OCI-LY7 (cell line): Measurements from ENCODE around the gene GAS2L2. TPM values are rescaled to one million over a fixed set of nuclear protein-coding genes. Genes with fewer than 3 reads are reported as not detected.

Experiments used
- BruUV-seq: library from RNA; stranded (reverse); fragments of 400-500 nt; replicated peaks from 2 replicates; lab custom pipeline; 2021; lab: Mats Ljungman, UMichigan
- CTCF ChIA-PET: fragments of 300-600 bp; sonication (Branson Sonifier 250); formaldehyde crosslinking; loops from one replicate; lab custom pipeline; 2022; ENCODE audit warnings: antibody characterized with exemption; ENCODE audit not compliant: unreplicated experiment; lab: Charles Lee
- POLR2A ChIA-PET: fragments of 300-600 bp; sonication (Branson Sonifier 250); formaldehyde crosslinking; loops from one replicate; lab custom pipeline; 2022; ENCODE audit warnings: antibody characterized with exemption; lab: Charles Lee
- DNase-seq: peaks from one replicate; pipeline ENCODE4 v3.0.0-alpha.2; 2015; ENCODE audit warnings: low spot score
- H2AFZ ChIP-seq: fragments of 200-600 bp; sonication (generic), shearing (Covaris generic); 2 replicates; pipeline ENCODE4 v1.6.1; 2014; ENCODE audit warnings: mild to moderate bottlenecking, antibody characterized with exemption, low read length, moderate library complexity
- H3K27ac ChIP-seq: fragments of 200-600 bp; sonication (generic); 2 replicates; pipeline ENCODE4 v1.5.1; 2014; ENCODE audit warnings: mixed run types, low read depth, mild to moderate bottlenecking, moderate library complexity, low read length, inconsistent platforms; ENCODE audit not compliant: poor library complexity, severe bottlenecking
- H3K36me3 ChIP-seq: fragments of 200-600 bp; sonication (generic); 2 replicates; pipeline ENCODE4 v1.6.1; 2014; ENCODE audit warnings: mild to moderate bottlenecking, antibody characterized with exemption, low read length, moderate library complexity, mixed read lengths; ENCODE audit not compliant: insufficient read depth
- H3K4me1 ChIP-seq: fragments of 200-600 bp; sonication (generic); 2 replicates; pipeline ENCODE4 v1.5.1; 2014; ENCODE audit warnings: mild to moderate bottlenecking, low read length; ENCODE audit not compliant: insufficient read depth, poor library complexity, severe bottlenecking
- H3K4me2 ChIP-seq: fragments of 200-600 bp; sonication (generic); 2 replicates; pipeline ENCODE4 v1.6.1; 2014; ENCODE audit warnings: mild to moderate bottlenecking, low read length
- H3K4me3 ChIP-seq: fragments of 200-600 bp; sonication (generic); 2 replicates; pipeline ENCODE4 v1.5.1; 2014; ENCODE audit warnings: mild to moderate bottlenecking, low read depth, low read length; ENCODE audit not compliant: poor library complexity, severe bottlenecking
- H3K79me2 ChIP-seq: fragments of 200-600 bp; sonication (generic); 2 replicates; pipeline ENCODE4 v1.6.1; 2016; ENCODE audit warnings: low read depth, mild to moderate bottlenecking, low read length, moderate library complexity, mixed read lengths; ENCODE audit not compliant: insufficient read depth
- H3K9me2 ChIP-seq: fragments of 200-600 bp; sonication (generic); 2 replicates; pipeline ENCODE4 v1.6.1; 2016; ENCODE audit warnings: mild to moderate bottlenecking, low read length, mixed read lengths; ENCODE audit not compliant: insufficient read depth
- H3K9me3 ChIP-seq: fragments of 200-600 bp; sonication (generic); 2 replicates; pipeline ENCODE4 v1.6.1; 2014; ENCODE audit warnings: mild to moderate bottlenecking, mixed run types, low read length, mixed read lengths
- H4K20me1 ChIP-seq: fragments of 200-600 bp; sonication (generic); 2 replicates; pipeline ENCODE4 v1.6.1; 2014; ENCODE audit warnings: mild to moderate bottlenecking, antibody characterized with exemption, low read length, moderate library complexity, mixed read lengths; ENCODE audit not compliant: insufficient read depth
- EZH2phosphoT487 ChIP-seq: fragments of 200-600 bp; sonication (generic); IDR thresholded peaks from 2 replicates; pipeline ENCODE4 v1.6.1; 2018; ENCODE audit warnings: low read depth, borderline replicate concordance, mild to moderate bottlenecking, mixed run types, antibody characterized with exemption, low read length, moderate library complexity, mixed read lengths
- intact Hi-C: fragments of 100-400 bp; cut with micrococcal nuclease; formaldehyde crosslinking; loops from one replicate; pipeline ENCODE4 v1.10.0; 2022; ENCODE audit not compliant: unreplicated experiment
- total RNA-seq, 2 experiments: library from RNA; depleted of rRNA in 1 of 2; stranded (reverse); fragments of >200 nt in 1 of 2; shearing (Covaris generic) in 1 of 2; gene quantifications; 2 replicates each; pipeline ENCODE4 v1.2.3, GENCODE V29; 2014 to 2022
- TF ChIP-seq, protein P1 (sequence below): fragments of 200-600 bp; sonication (generic); conservative IDR thresholded peaks from 2 replicates; pipeline ENCODE4 v1.5.1; 2014; ENCODE audit warnings: mild to moderate bottlenecking, antibody characterized with exemption, low read length, moderate library complexity, mixed read lengths

GAS2L2 gene
- total RNA-seq, 2 experiments from 2014 or later: 0.21 TPM; not detected in 1

DNA sequence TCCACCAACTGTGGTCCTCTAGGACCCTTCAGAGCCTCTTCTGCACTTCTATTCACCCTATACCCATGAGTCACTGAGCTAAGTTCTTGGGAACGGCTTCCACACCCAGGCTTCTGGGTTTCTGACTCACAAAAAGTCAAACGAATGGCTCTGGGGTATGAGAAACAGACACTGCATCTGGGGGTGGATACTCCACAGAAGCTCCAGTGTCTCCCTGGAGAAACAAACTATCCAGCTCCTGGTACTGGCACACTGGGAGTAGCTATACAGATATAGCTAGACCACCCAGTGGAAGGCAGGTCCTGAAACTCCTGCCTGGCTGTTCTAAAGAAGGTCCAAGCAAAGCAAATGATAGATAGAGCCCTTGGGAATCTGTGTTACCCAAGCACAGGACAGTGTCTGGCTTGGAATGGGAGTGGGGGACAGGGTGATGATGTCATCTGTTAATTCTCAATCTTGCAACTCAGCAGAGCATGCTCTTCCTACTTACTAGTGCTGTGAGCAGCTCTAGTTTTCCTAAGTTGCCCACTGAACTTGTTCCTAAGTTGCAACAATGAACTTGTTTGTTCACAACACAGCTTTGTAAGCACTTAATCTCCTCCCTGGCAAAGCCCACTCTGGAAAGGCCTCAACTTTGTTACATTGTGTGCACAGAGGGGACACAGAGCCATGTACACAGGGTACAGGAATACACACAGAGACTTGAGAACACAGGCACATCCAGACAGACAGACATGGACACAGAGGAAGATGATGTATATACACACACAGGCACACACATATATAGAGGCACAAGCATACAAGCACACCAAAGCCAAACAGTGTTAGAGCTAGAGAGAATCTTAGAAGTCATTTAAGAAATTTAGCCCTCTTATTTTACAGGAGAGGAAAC is 35.7 kb upstream of the GAS2L2 start:
- H3K79me2 ChIP-seq: no peaks in the 10 kb centered on the region
- no peak overlapping the region for H3K4me2 ChIP-seq
- BruUV-seq: no TSS peak
- H3K9me3 ChIP-seq: no peaks in the 10 kb centered on the region
- no peaks in the 10 kb centered on the region for H4K20me1 ChIP-seq
- DNase-seq: no peak
- TF ChIP-seq, protein P1, sequence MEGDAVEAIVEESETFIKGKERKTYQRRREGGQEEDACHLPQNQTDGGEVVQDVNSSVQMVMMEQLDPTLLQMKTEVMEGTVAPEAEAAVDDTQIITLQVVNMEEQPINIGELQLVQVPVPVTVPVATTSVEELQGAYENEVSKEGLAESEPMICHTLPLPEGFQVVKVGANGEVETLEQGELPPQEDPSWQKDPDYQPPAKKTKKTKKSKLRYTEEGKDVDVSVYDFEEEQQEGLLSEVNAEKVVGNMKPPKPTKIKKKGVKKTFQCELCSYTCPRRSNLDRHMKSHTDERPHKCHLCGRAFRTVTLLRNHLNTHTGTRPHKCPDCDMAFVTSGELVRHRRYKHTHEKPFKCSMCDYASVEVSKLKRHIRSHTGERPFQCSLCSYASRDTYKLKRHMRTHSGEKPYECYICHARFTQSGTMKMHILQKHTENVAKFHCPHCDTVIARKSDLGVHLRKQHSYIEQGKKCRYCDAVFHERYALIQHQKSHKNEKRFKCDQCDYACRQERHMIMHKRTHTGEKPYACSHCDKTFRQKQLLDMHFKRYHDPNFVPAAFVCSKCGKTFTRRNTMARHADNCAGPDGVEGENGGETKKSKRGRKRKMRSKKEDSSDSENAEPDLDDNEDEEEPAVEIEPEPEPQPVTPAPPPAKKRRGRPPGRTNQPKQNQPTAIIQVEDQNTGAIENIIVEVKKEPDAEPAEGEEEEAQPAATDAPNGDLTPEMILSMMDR: no peak
- TF ChIP-seq EZH2phosphoT487: no peak
- ChIA-PET POLR2A (interaction anchor here (0.6 to 1.1 kb wide), 4 partner anchors 20 to 725 kb away, joined by 3 to 7 read pairs (median 4); partner anchors contain the start of gene RFFL), CTCF (no interaction called here)
- H2AFZ ChIP-seq: no peak overlapping the region
- no peaks in the 10 kb centered on the region for H3K9me2 ChIP-seq
- no peaks in the 10 kb centered on the region for H3K36me3 ChIP-seq
- H3K4me3 ChIP-seq: no peak overlapping the region
- no peak overlapping the region for H3K27ac ChIP-seq
- intact Hi-C loops: no loop called here
- H3K4me1 ChIP-seq: no peaks in the 10 kb centered on the region

DNA sequence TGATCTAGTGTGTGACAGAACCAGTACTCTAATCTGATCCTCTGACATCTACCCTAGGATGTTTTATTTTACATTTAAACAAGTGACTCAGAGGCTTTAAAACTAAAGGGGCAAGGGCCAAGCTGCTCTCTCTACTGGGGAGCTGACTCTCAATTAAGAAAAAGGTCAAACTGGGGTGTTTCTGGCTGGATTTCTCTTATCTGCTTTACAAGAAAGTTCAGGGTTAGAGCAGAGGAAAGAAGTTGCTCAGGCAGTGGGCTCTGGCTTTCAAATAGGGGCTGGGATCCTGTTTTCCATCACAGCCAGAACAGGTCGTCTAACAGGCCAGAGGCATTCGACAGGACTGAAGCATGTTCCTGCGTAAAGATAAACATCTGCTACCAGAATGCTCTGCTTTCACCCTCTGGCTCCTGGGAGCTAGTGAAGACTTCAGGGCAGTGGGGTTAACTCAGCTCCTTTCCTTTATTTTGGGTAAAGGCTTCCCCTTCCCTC is 33.9 kb upstream of the GAS2L2 start:
- Histone ChIP-seq H3K27ac (no peak overlapping the region), H3K4me2 (no peak overlapping the region), H4K20me1 (no peaks in the 10 kb centered on the region), H3K9me2 (no peaks in the 10 kb centered on the region), H3K4me1 (no peaks in the 10 kb centered on the region), H3K9me3 (no peaks in the 10 kb centered on the region), H3K4me3 (no peak overlapping the region), H3K36me3 (no peaks in the 10 kb centered on the region), H3K79me2 (no peaks in the 10 kb centered on the region), H2AFZ (no peak overlapping the region)
- ChIA-PET POLR2A (no interaction called here), CTCF (no interaction called here)
- BruUV-seq: no TSS peak
- intact Hi-C loops: no loop called here
- TF ChIP-seq, protein P1: no peak
- TF ChIP-seq EZH2phosphoT487: no peak
- no peak for DNase-seq

DNA sequence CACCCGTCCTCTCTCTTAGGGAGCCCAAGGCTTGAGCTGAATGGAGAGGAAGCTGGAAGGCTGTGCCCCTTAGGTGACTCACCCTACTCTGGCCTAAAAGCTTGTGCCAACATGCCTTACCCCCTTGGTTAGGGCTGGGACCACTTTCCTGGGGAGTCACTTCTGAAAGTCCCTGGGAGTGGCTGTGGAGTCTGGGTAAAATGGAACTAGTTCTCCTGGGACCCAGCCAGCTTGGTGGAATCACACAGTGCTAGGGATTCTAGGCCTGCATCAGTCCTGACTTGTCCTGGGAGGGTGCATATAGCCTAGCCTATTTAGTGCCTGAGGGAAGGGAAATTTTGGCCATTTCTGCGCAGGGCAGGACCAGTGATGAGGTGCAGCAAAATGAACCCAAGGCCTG is 31.9 kb upstream of the GAS2L2 start:
- CTCF ChIA-PET: no interaction called here
- H2AFZ ChIP-seq: no peak overlapping the region
- no peak overlapping the region for H3K4me2 ChIP-seq
- H3K4me3 ChIP-seq: no peak overlapping the region
- no peaks in the 10 kb centered on the region for H3K79me2 ChIP-seq
- DNase-seq: no peak
- H4K20me1 ChIP-seq: no peaks in the 10 kb centered on the region
- TF ChIP-seq EZH2phosphoT487: no peak
- TF ChIP-seq, protein P1: no peak
- no peaks in the 10 kb centered on the region for H3K9me3 ChIP-seq
- no peaks in the 10 kb centered on the region for H3K4me1 ChIP-seq
- H3K9me2 ChIP-seq: no peaks in the 10 kb centered on the region
- intact Hi-C loops: no loop called here
- H3K36me3 ChIP-seq: no peaks in the 10 kb centered on the region
- POLR2A ChIA-PET: interaction anchor here (1.4 kb wide), 1 partner anchor 24 kb away, joined by 4 read pairs; no protein-coding TSS in a partner anchor
- H3K27ac ChIP-seq: no peak overlapping the region
- BruUV-seq: no TSS peak
